Mucosa of descending colon (tissue), 3 donors: ENCODE measurements around the gene PRR22. TPM values are rescaled to one million over a fixed set of nuclear protein-coding genes. Genes with fewer than 3 reads are reported as not detected.

Source experiments
- ATAC-seq: fragments of 200-7000 bp; cut with Tn5 transposase; one replicate; pipeline ENCODE4 v1.9.1; 2020; ENCODE audit warnings: mild to moderate bottlenecking, moderate library complexity
- DNase-seq, 3 donors: peaks; one replicate each; pipeline ENCODE4 v3.0.0-alpha.2; 2020
- H3K36me3 ChIP-seq: fragments of 200-600 bp; one replicate; pipeline ENCODE4 v1.8.0; 2021; ENCODE audit warnings: low read depth, mild to moderate bottlenecking
- H3K4me1 ChIP-seq: fragments of 200-600 bp; one replicate; pipeline ENCODE4 v1.8.0; 2021; ENCODE audit warnings: low read depth, mild to moderate bottlenecking
- H3K4me3 ChIP-seq: fragments of 200-600 bp; one replicate; pipeline ENCODE4 v1.8.0; 2021; ENCODE audit warnings: mild to moderate bottlenecking
- H3K9me3 ChIP-seq: fragments of 200-600 bp; one replicate; pipeline ENCODE4 v1.8.0; 2021; ENCODE audit warnings: mild to moderate bottlenecking
- CTCF ChIP-seq: fragments of 200-600 bp; IDR thresholded peaks from one replicate; pipeline ENCODE4 v1.8.0; 2022; ENCODE audit warnings: antibody characterized with exemption, mild to moderate bottlenecking
- intact Hi-C, 2 donors: fragments of 100-400 bp; cut with DNase I in 1 of 2; cut with micrococcal nuclease in 1 of 2; formaldehyde crosslinking; loops; one replicate each; pipeline versions ENCODE4 v1.11.0 to v1.11.1; 2022; cut with DNase I, micrococcal nuclease
- total RNA-seq, 3 donors: library from RNA; stranded (reverse); fragmentation: NEBNext Ultra II Directional in 2 of 3; extraction: Animal tissue kit (Norgen Biotek cat#: 25700) in 2 of 3; gene quantifications; one replicate each; pipeline versions ENCODE4 v1.2.1 to v1.2.4, GENCODE V29; 2021 to 2023
- donor health status: DM: no; HTN: no; CAD: no; lungs with moderate emphysema.
- donor health status: DM: no; HTN: no; CAD: no.
- donor health status: DM: no; HTN: yes; CAD: no.

The PRR22 gene
- total RNA-seq, 3 donors from 2014 or later, result 3.1 to 6.8 (median 4.1) TPM

GRCh38 chr19:5773276-5773675 lies 11.3 kb downstream of the PRR22 start:
- intact Hi-C loops, result no loop called here
- DNase-seq (no peak), ATAC-seq (no peak)
- H3K4me1 ChIP-seq, result no peaks in the 10 kb centered on the region
- H3K9me3 ChIP-seq, result no peaks in the 10 kb centered on the region
- H3K4me3 ChIP-seq, result no peak overlapping the region
- TF ChIP-seq CTCF, result no peak
- H3K36me3 ChIP-seq, result no peaks in the 10 kb centered on the region

- no peaks in the 10 kb centered on the region for H3K9me3 ChIP-seq
- no peaks in the 10 kb centered on the region for H3K36me3 ChIP-seq
- no peaks in the 10 kb centered on the region for H3K4me1 ChIP-seq
- TF ChIP-seq CTCF, result no peak
- DNase-seq, result no peak
- intact Hi-C loops, result no loop called here
- no peak for ATAC-seq
- H3K4me3 ChIP-seq, result no peak overlapping the region
Measured at GRCh38 chr19:5772416-5772815, 12.1 kb downstream of the PRR22 start.

DNA sequence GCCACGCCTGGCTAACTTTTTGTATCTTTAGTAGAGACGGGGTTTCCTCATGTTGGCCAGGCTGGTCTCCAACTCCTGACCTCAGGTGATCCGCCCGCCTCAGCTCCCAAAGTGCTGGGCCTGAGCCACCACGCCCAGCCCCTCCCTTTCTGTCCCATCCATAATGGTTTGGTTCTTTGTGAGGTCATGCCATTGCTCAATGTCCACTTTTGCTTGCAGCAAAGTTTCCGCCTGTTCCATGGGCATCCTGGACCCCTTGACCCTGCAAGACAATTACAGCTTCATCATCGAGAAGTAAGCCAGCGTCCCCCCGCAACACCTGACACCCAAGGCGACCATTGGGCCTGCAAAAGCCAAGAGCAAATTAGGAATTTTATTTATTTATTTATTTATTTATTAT lies 16.6 kb downstream of the PRR22 start:
- ATAC-seq, result no peak
- intact Hi-C loops, result no loop called here

GRCh38 chr19:5765220-5765619 lies 19.3 kb downstream of the PRR22 start:
- ATAC-seq (no peak), DNase-seq (no peak)
- Histone ChIP-seq H3K4me3 (no peak overlapping the region), H3K36me3 (no peaks in the 10 kb centered on the region), H3K9me3 (no peaks in the 10 kb centered on the region), H3K4me1 (no peaks in the 10 kb centered on the region)
- intact Hi-C loops, result no loop called here
- TF ChIP-seq CTCF, result no peak

More for the DNA sequence above, 16.6 kb downstream of the PRR22 start:
- Histone ChIP-seq H3K36me3 (no peaks in the 10 kb centered on the region), H3K4me1 (no peaks in the 10 kb centered on the region), H3K4me3 (no peak overlapping the region), H3K9me3 (no peaks in the 10 kb centered on the region)
- no peak for DNase-seq
- no peak for TF ChIP-seq CTCF

DNA sequence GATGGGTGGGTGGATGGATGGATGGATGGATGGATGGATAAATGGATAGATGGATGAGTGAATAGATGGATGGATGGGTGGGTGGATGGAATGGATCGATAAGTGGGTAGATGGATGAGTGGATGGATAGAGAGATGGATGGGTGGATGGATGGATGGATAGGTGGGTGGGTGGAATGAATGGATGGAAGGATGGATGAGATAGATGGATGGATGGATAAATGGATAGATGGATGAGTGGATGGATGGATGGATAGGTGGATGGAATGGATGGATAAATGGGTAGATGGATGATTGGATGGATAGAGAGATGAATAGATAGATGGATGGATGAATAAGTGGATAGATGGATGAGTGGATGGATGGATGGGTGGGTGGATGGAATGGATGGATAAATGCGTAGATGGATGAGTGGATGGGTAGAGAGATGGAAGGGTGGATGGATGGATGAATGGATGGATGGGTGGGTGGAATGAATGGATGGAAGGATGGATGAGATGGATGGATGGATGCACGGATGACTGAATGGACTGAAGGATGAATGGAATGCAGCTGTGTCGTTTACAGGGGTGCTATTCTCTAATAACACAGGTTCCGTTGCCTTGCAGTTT lies 21.8 kb downstream of the PRR22 start:
- DNase-seq, result no peak
- intact Hi-C loops, result no loop called here
- no peaks in the 10 kb centered on the region for H3K36me3 ChIP-seq

More for the DNA sequence above, 21.8 kb downstream of the PRR22 start:
- no peak for TF ChIP-seq CTCF
- Histone ChIP-seq H3K9me3 (no peaks in the 10 kb centered on the region), H3K4me1 (no peaks in the 10 kb centered on the region), H3K4me3 (no peak overlapping the region)
- no peak for ATAC-seq
